Bronchus fibroblast of lung (primary cell): Measurements from ENCODE around the gene SPTLC3. TPM values are rescaled to one million over a fixed set of nuclear protein-coding genes. Genes with fewer than 3 reads are reported as not detected.

Experiments
- total RNA-seq: library from RNA; depleted of rRNA; stranded (reverse); fragments of >200 nt; gene quantifications from 2 replicates; pipeline ENCODE4 v1.2.3, GENCODE V29; 2015

SPTLC3 gene
- total RNA-seq: 4.8 and 6.6 TPM in 2 replicates

DNA sequence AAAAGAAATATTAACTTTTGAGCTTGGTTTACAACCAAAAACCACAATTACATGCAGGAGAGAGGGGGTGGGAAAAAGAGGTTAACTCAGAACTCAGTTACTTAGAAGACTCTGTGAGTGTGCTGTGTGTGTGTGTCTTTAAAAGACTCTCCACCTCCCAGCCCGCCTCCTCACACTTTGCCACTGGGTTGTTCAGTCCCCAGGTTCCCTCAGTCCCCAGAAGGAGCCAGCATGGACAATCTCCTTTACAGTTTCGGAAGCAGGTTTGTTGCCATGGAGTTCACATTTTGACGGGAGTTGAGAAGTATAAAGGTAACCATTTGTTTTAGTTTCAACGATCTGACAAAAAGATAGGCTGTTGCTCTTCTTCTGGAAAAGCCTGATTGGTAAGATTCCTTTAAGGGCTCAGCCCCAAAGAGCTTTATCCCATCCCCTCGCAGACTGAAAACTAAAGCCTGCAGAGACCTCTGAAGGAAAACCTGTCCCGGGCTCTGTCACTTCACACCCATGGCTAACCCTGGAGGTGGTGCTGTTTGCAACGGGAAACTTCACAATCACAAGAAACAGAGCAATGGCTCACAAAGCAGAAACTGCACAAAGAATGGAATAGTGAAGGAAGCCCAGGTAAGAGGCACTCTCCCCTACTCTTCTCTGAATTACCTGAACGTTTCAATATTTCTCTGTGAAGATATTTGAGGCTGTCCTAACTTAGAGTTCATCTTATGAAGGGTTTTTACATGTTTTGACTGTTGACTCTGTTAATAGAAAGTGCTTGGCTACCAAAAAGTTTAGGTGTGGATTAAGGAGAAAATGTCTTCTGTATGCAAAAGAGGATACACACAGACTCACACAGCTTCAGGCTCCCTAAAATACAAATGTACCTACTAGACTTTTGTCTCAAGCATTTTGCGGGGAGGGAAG lies at the start of gene SPTLC3:
SPTLC3 (plus strand) TSS at position 212 of the 921 bp plus-strand sequence; CDS start at position 508, 296 bp downstream.

Other genes starting within 250 kb of the SPTLC3 start
- under 0.01 and 0.15 TPM in 2 replicates for gene ISM1, start 212.3 kb downstream of the SPTLC3 start, total RNA-seq